Measurements from ENCODE around the gene ASB7. TPM values are rescaled to one million over a fixed set of nuclear protein-coding genes. Genes with fewer than 3 reads are reported as not detected.

The ASB7 gene
- total and polyA plus RNA-seq, 2 donors from 2014 or later = 5.3 to 17.7 TPM

DNA sequence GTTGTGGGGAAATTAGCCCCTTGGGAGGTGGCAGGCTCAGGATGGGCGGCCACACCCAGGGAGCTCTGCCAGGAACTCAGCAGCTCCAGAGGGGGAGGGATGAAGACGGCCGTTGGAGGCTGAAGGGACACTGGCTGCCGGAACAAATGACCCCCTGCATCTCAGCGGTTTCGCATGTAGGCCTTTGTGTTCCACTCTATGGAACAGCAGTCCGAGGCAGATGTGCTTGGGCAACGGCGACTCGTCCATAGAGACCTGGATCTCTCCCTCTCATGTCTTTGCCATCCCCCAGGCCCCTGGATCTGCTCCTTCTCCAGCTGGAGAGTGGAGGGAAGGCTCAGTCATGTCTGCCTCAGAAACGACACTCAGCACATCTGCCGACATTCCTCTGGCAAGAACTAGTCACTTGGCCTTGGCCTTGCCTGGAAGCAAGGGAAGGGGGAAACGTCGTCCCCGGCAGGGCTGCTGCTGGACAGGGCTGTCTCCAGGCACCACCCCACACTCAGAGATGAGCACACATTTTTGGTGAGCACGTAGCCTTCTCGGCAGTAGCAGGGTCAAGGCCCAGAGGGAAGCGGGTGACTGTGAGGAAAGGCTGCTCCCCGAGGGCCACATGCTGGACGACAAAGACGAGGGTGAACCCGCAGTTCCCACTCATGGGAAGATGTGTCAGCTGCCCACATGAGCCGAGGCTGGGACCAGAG lies 83.8 kb downstream of the ASB7 start:
- FAIRE-seq (no peak), DNase-seq (no peak)
- H3K4me1 ChIP-seq (ENCODE audit: control insufficient read depth in 2 of 3, insufficient read depth in 2 of 3, low read depth in 1 of 3, low read length in 3 of 3) = no peaks in the 10 kb centered on the region
- intact Hi-C loops (cut with DNase I) = no loop called here
- no peak for TF ChIP-seq CTCF (IDR thresholded peaks at IDR 0.05; ENCODE audit: borderline replicate concordance, extremely low read depth, insufficient read depth)
- H3K27me3 ChIP-seq (ENCODE audit: control insufficient read depth, insufficient read depth, low read length) = no peaks in the 10 kb centered on the region
- no peak overlapping the region for H3K4me3 ChIP-seq (ENCODE audit: low read length in 3 of 3)
- H3K9me3 ChIP-seq (ENCODE audit: control insufficient read depth in 2 of 3, insufficient read depth in 1 of 3, low read length in 3 of 3) = no peaks in the 10 kb centered on the region
- H3K27ac ChIP-seq (ENCODE audit: low read depth in 2 of 2, low read length in 2 of 2) = no peak overlapping the region
- H3K9ac ChIP-seq (ENCODE audit: low read length in 3 of 3) = no peak overlapping the region
- no peaks in the 10 kb centered on the region for H3K36me3 ChIP-seq (ENCODE audit: control insufficient read depth in 2 of 3, insufficient read depth in 3 of 3, low read length in 3 of 3)

- no peak for FAIRE-seq
- no peak overlapping the region for H3K27ac ChIP-seq (ENCODE audit: low read depth in 2 of 2, low read length in 2 of 2)
Measured at GRCh38 chr15:100686725-100687473, 84.5 kb downstream of the ASB7 start.

DNA sequence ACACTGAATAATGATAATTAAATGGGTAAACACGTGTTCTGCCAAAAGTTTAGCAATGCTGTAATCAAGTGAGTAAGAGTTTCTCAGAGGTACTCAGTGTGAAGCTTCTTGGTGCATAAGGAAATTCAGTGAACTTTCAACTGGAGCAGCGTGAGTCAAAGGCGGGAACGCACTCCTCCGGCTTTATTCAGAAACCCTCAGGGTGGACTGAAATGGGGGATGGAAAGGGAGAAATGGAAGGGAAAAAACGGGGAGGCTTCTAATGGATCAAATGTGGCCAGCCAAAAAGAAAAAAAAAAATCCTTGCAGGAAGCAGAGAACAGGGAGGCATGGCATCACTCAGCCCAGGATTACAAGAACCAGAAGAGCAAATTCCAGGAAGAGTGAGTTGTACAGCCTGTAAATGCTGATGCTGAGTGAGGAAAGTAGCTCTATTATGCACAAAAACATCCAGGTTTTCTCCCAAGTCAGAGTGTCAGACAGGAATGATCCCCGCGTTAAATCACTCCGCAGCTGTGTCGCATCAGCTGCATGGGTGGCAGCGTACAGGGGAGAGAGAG lies 85.3 kb downstream of the ASB7 start:
- Histone ChIP-seq H3K4me1 (ENCODE audit: control insufficient read depth in 2 of 3, insufficient read depth in 2 of 3, low read depth in 1 of 3, low read length in 3 of 3) (no peaks in the 10 kb centered on the region), H3K36me3 (ENCODE audit: control insufficient read depth in 2 of 3, insufficient read depth in 3 of 3, low read length in 3 of 3) (no peaks in the 10 kb centered on the region), H3K27ac (ENCODE audit: low read depth in 2 of 2, low read length in 2 of 2) (no peak overlapping the region), H3K9me3 (ENCODE audit: control insufficient read depth in 2 of 3, insufficient read depth in 1 of 3, low read length in 3 of 3) (no peaks in the 10 kb centered on the region), H3K27me3 (ENCODE audit: control insufficient read depth, insufficient read depth, low read length) (no peaks in the 10 kb centered on the region), H3K4me3 (ENCODE audit: low read length in 3 of 3) (no peak overlapping the region), H3K9ac (ENCODE audit: low read length in 3 of 3) (no peak overlapping the region)
- TF ChIP-seq CTCF (IDR thresholded peaks at IDR 0.05; ENCODE audit: borderline replicate concordance, extremely low read depth, insufficient read depth) = no peak
- intact Hi-C loops (cut with DNase I) = no loop called here
- FAIRE-seq = no peak
- DNase-seq = peak in 3 of 5 donors; percentile 40 to 58 (median 41)

More at GRCh38 chr15:100686725-100687473, 84.5 kb downstream of the ASB7 start:
- Histone ChIP-seq H3K9ac (ENCODE audit: low read length in 3 of 3) (no peak overlapping the region), H3K27me3 (ENCODE audit: control insufficient read depth, insufficient read depth, low read length) (no peaks in the 10 kb centered on the region), H3K9me3 (ENCODE audit: control insufficient read depth in 2 of 3, insufficient read depth in 1 of 3, low read length in 3 of 3) (no peaks in the 10 kb centered on the region), H3K4me3 (ENCODE audit: low read length in 3 of 3) (no peak overlapping the region), H3K4me1 (ENCODE audit: control insufficient read depth in 2 of 3, insufficient read depth in 2 of 3, low read depth in 1 of 3, low read length in 3 of 3) (no peaks in the 10 kb centered on the region), H3K36me3 (ENCODE audit: control insufficient read depth in 2 of 3, insufficient read depth in 3 of 3, low read length in 3 of 3) (no peaks in the 10 kb centered on the region)
- TF ChIP-seq CTCF (IDR thresholded peaks at IDR 0.05; ENCODE audit: borderline replicate concordance, extremely low read depth, insufficient read depth) = no peak
- no peak for DNase-seq
- intact Hi-C loops (cut with DNase I) = no loop called here
